Skeletal muscle tissue (tissue), 4 donors: ENCODE measurements around the gene KCNC4. TPM values are rescaled to one million over a fixed set of nuclear protein-coding genes. Genes with fewer than 3 reads are reported as not detected.

Experiments
- H3K27ac ChIP-seq: one replicate; pipeline ENCODE4 v1.7.0; 2013; ENCODE audit warnings: mild to moderate bottlenecking, low read depth, low read length, inconsistent platforms
- H3K27me3 ChIP-seq, 3 donors: one replicate each; pipeline ENCODE4 v1.7.0; 2013; ENCODE audit warnings: low read length in 3 of 3; ENCODE audit not compliant: control insufficient read depth in 3 of 3, insufficient read depth in 3 of 3
- H3K36me3 ChIP-seq, 3 donors: one replicate each; pipeline ENCODE4 v1.7.0; 2013; ENCODE audit warnings: low read length in 3 of 3; ENCODE audit not compliant: control insufficient read depth in 3 of 3, insufficient read depth in 3 of 3
- H3K4me1 ChIP-seq, 3 donors: one replicate each; pipeline ENCODE4 v1.7.0; 2013; ENCODE audit warnings: low read length in 3 of 3, mild to moderate bottlenecking in 3 of 3; ENCODE audit not compliant: control insufficient read depth in 3 of 3, insufficient read depth in 3 of 3
- H3K4me3 ChIP-seq, 3 donors: one replicate each; pipeline ENCODE4 v1.7.0; 2013; ENCODE audit warnings: low read length in 3 of 3
- H3K9ac ChIP-seq, 3 donors: one replicate each; pipeline ENCODE4 v1.7.0; 2013; ENCODE audit warnings: low read length in 3 of 3, mild to moderate bottlenecking in 3 of 3, moderate library complexity in 2 of 3, low read depth in 1 of 3
- H3K9me3 ChIP-seq, 3 donors: one replicate each; pipeline ENCODE4 v1.7.0; 2013; ENCODE audit warnings: low read length in 3 of 3; ENCODE audit not compliant: control insufficient read depth in 3 of 3
- total RNA-seq: library from RNA; depleted of rRNA; stranded (reverse); fragments of >200 nt; gene quantifications from one replicate; pipeline ENCODE4 v1.2.3, GENCODE V29; 2014
- donor health status: Osteomylitis.

Gene KCNC4
- total RNA-seq, 1 donor from 2014 or later: 1.6 TPM

- no peaks in the 10 kb centered on the region for H3K9me3 ChIP-seq
- peaks cover 16 to 35% (median 29%) of the 10 kb centered on the region in 3 donors for H3K4me1 ChIP-seq
- no peaks in the 10 kb centered on the region for H3K36me3 ChIP-seq
- H3K4me3 ChIP-seq: no peak overlapping the region
- H3K27ac ChIP-seq: peak overlapping the region; percentile 65
- H3K9ac ChIP-seq: no peak overlapping the region
- peaks cover 0 to 10% (median 0%) of the 10 kb centered on the region in 3 donors for H3K27me3 ChIP-seq
Measured at GRCh38 chr1:110187139-110187890, 22.8 kb upstream of the KCNC4 start.

GRCh38 chr1:110188035-110188618 lies 22.0 kb upstream of the KCNC4 start:
- H3K27ac ChIP-seq: peak overlapping the region; percentile 65
- H3K4me1 ChIP-seq: peaks cover 16 to 35% (median 29%) of the 10 kb centered on the region in 3 donors
- no peaks in the 10 kb centered on the region for H3K36me3 ChIP-seq
- H3K27me3 ChIP-seq: peaks cover 0 to 10% (median 0%) of the 10 kb centered on the region in 3 donors
- no peaks in the 10 kb centered on the region for H3K9me3 ChIP-seq
- H3K9ac ChIP-seq: no peak overlapping the region
- no peak overlapping the region for H3K4me3 ChIP-seq

GRCh38 chr1:110189181-110189580 lies 20.9 kb upstream of the KCNC4 start:
- Histone ChIP-seq H3K27ac (no peak overlapping the region), H3K9ac (no peak overlapping the region), H3K4me3 (peak overlapping the region in 1 of 3 donors; percentile 22), H3K9me3 (no peaks in the 10 kb centered on the region), H3K27me3 (peaks cover 0 to 5% (median 0%) of the 10 kb centered on the region in 3 donors), H3K4me1 (peaks cover 16 to 35% (median 29%) of the 10 kb centered on the region in 3 donors), H3K36me3 (no peaks in the 10 kb centered on the region)

GRCh38 chr1:110190282-110190929 lies 19.7 kb upstream of the KCNC4 start:
- no peak overlapping the region for H3K4me3 ChIP-seq
- no peaks in the 10 kb centered on the region for H3K9me3 ChIP-seq
- no peak overlapping the region for H3K9ac ChIP-seq
- peaks cover 16 to 30% (median 23%) of the 10 kb centered on the region in 3 donors for H3K4me1 ChIP-seq
- no peak overlapping the region for H3K27ac ChIP-seq
- H3K27me3 ChIP-seq: peaks cover 0 to 2% (median 0%) of the 10 kb centered on the region in 3 donors
- no peaks in the 10 kb centered on the region for H3K36me3 ChIP-seq

GRCh38 chr1:110192541-110192940 lies 17.6 kb upstream of the KCNC4 start:
- H3K27ac ChIP-seq: no peak overlapping the region
- H3K4me3 ChIP-seq: no peak overlapping the region
- no peaks in the 10 kb centered on the region for H3K9me3 ChIP-seq
- no peaks in the 10 kb centered on the region for H3K27me3 ChIP-seq
- H3K36me3 ChIP-seq: no peaks in the 10 kb centered on the region
- no peak overlapping the region for H3K9ac ChIP-seq
- peaks cover 14 to 24% (median 18%) of the 10 kb centered on the region in 3 donors for H3K4me1 ChIP-seq

- Histone ChIP-seq H3K27ac (no peak overlapping the region), H3K9me3 (no peaks in the 10 kb centered on the region), H3K4me1 (peaks cover 0 to 5% (median 0%) of the 10 kb centered on the region in 3 donors), H3K4me3 (no peak overlapping the region), H3K36me3 (no peaks in the 10 kb centered on the region), H3K9ac (no peak overlapping the region), H3K27me3 (no peaks in the 10 kb centered on the region)
Measured at GRCh38 chr1:110195196-110195595, 14.9 kb upstream of the KCNC4 start.

- no peak overlapping the region for H3K4me3 ChIP-seq
- no peaks in the 10 kb centered on the region for H3K4me1 ChIP-seq
- H3K9ac ChIP-seq: no peak overlapping the region
- H3K27me3 ChIP-seq: no peaks in the 10 kb centered on the region
- H3K36me3 ChIP-seq: no peaks in the 10 kb centered on the region
- no peak overlapping the region for H3K27ac ChIP-seq
- no peaks in the 10 kb centered on the region for H3K9me3 ChIP-seq
Measured at GRCh38 chr1:110196917-110197765, 13.0 kb upstream of the KCNC4 start.

GRCh38 chr1:110197905-110198629 lies 12.0 kb upstream of the KCNC4 start:
- Histone ChIP-seq H3K27ac (no peak overlapping the region), H3K9me3 (no peaks in the 10 kb centered on the region), H3K4me1 (peaks cover 0 to 2% (median under 1%) of the 10 kb centered on the region in 3 donors), H3K36me3 (no peaks in the 10 kb centered on the region), H3K9ac (no peak overlapping the region), H3K27me3 (no peaks in the 10 kb centered on the region), H3K4me3 (no peak overlapping the region)

- H3K36me3 ChIP-seq: no peaks in the 10 kb centered on the region
- H3K27ac ChIP-seq: no peak overlapping the region
- H3K9me3 ChIP-seq: no peaks in the 10 kb centered on the region
- H3K4me3 ChIP-seq: no peak overlapping the region
- peak overlapping the region in 1 of 3 donors; percentile 16 for H3K9ac ChIP-seq
- H3K27me3 ChIP-seq: no peaks in the 10 kb centered on the region
- H3K4me1 ChIP-seq: peaks cover 0 to 4% (median 2%) of the 10 kb centered on the region in 3 donors
Measured at GRCh38 chr1:110198746-110199145, 11.4 kb upstream of the KCNC4 start.
